ENCODE data around the gene IQCE.
"Not testable (repeated sequence)": the region's sequence is repeated elsewhere in the genome, so short reads cannot be mapped to it uniquely, and the experiment has no call there.

IQCE gene

DNA sequence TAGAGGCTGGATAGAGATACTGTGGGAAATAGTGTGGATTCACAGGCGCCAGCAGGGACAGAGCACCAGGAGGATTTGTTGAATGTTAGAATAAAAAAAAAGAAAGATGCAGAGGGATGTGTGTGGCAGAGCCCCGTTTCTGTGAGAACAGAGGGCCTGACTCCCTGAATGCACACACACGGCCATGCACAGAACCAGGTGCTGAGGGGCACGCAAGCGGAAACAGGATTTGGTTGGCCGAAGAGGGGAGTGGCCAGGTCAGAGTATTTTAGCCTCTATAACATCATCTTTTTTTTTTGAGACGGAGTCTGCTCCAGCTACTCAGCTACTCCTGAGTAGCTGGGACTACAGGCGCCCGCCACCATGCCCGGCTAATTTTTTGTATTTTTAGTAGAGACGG is 21.9 kb downstream of the IQCE start:
- no peak for DNase-seq

GRCh38 chr7:2582006-2582735 is 23.4 kb downstream of the IQCE start:
- no peak for DNase-seq

DNA sequence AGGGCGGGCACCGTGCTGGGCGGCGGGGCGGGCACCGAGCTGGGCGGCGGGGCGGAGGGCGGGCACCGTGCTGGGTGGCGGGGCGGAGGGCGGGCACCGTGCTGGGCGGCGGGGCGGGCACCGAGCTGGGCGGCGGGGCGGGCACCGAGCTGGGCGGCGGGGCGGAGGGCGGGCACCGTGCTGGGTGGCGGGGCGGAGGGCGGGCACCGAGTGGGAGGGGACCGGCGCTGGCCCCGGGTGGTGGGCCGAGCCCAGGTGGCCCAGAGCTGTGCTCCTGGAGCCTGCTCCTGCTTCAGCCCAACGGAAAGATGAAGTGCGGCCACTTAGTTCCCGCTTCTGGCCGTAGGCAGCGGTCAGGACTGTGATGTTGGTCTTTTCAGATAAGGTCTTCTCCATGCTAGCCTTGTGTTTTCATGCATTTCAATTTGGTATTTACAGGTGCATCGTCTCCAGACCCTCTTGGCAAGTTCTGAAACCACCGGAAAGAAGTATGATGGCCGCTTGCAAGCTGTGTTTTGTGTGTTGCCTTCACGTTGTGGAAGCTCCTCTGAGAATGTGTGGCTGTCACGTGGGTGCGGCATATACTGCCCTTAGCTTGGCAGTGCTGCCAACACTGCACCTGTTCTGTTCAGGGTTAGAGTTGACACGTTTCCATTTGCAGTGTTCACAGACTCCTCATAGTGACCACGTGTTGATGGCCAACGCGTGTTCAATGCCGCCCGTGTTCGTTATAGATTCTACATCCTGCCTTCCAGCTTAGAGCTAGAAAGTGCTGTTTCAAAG is 25.2 kb downstream of the IQCE start:
- no peak for DNase-seq

GRCh38 chr7:2585446-2585845 is 26.7 kb downstream of the IQCE start:
- DNase-seq: peak; percentile 42

DNA sequence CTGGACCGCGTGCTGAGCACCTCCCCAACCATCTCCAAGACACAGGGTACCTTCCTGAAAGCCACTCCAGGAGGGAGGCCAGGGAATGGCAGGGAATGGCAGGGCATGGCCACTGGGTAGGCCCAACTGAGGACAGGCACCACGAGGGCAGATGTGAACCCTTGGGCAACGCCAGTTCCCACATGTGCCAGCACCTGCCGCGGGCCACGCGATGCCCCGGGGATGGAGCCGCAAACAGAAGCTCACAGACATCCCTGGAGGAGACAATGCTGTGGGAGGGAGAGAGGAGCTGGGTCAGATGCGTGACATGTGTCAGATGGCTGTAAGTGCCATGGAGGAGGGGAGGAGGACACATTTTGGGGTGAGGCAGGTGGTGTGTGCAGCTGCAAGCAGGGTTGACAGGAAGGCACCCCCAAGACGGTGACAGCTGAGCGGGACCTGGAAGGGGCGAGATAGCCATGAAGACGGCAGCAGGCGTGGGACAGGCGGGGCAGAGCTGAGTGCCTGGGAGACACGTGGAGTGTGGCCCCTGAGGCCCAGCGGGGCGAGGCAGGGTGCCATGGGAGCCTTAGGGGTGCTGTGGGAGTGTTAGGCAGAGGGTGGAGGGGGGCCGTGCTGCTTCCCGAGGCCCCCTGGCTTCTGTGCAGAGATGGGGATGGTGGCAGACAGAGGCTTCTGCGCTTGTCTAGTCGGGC is 27.7 kb downstream of the IQCE start:
- DNase-seq: no peak

- DNase-seq: no peak
Observed at GRCh38 chr7:2587134-2587533, 28.4 kb downstream of the IQCE start.

GRCh38 chr7:2587778-2588177 is 29.0 kb downstream of the IQCE start:
- DNase-seq: no peak

DNA sequence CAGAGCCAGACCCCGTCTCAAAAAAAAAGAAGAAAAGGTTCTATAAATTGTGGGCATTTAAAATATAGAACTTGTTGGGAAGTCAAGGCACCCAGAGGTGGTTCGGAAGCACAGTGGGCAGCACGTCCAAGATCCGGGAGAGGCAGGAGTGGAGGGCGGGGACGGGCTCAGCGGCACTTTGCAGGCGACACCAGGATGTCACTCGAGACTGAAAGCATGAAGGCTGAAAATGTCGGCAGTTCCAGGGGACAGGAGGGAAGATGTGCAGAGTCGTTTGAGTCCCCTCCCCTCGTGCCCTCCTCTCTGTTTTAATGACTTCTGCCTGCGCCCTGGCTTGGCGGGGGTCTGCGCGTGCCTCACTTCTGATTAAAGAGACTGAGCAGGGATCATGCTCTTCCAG is 30.6 kb downstream of the IQCE start:
- DNase-seq: no peak

GRCh38 chr7:2589941-2590340 is 31.2 kb downstream of the IQCE start:
- DNase-seq: not testable (repeated sequence)

DNA sequence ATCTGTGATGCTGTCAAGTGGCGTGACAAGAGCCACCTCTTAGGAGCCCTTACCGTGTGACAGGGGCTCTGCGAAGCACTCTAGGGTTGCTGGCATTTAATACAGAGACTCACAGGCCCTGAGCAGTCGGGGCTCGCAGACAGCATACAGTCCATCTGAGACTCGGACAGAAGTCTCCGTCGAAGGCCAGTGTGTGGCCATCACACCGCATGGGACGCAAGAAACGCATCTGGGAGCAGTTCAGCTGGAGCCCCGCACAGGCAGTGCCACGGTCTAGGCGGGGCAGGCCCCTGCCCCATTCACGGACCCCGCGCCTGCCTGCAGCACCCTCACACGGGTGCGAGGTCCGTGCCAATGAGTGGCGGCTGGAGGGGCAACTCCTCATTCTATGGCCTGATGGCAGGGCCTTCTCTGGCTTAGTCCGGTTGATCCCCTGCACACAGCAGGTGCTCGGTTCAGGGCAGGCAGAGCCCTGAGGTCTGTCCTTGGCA is 33.6 kb downstream of the IQCE start:
- no peak for DNase-seq

DNA sequence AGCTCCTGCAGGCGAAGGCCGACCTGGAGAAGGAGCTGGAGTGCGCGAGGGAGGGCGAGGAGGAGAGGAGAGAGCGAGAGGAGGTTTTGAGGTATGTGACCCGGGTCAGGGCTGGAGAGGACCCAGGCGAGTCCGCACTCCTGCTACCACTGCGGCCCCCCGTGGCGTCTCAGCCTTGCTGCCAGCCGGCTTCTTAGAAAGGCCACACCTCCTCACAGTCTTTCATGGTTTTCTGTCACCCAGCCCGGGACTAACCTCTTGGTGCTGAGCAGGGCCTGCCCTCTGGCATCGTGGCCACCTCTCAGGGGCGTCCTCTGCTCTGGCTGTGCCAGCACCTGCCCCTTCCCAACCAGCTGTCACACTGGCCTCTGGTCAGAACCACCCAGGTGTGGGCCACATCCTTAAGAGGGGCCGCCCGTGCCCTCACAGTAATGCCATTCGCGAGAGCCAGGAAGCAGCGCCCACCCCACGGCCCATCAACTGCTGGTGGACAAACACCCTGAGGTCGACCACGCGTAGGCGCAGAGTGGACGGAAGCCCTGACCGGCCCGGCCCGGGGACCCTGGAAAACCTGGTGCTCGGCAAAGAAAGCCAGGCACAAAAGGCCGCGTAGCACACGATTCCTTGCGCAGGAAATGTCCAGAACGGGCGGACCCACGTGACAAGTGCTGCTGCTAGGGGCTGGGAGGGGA is 34.4 kb downstream of the IQCE start:
- no peak for DNase-seq

- no peak for DNase-seq
Observed at GRCh38 chr7:2594599-2594998, 35.8 kb downstream of the IQCE start.

DNA sequence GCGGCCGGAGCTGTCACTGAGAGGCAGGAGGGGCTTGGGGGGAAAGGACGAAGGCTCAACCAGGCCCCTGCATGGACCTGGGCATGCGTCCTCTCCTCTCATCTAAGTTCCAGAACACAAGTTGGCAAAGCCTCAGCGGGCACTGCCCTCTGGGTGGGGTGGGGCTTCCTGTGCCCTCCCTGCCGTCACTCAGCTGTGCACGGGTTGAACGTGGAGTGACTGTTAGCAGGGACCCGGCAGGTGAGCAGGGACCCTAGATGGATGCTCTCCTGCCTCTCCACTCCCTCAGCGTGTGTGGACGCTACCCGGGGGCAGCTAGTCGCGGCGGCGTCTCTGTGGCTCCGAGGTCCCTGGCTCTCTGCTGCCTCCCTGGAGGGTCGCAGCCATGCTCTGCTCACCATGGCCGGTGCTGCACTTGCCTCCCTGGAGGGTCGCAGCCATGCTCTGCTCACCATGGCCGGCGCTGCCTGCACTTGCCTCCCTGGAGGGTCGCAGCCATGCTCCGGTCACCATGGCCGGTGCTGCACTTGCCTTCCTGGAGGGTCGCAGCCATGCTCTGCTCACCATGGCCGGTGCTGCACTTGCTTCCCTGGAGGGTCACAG is 36.6 kb downstream of the IQCE start:
- DNase-seq: no peak

GRCh38 chr7:2596464-2597272 is 37.9 kb downstream of the IQCE start:
- DNase-seq: no peak

GRCh38 chr7:2597273-2597640 is 38.5 kb downstream of the IQCE start:
- DNase-seq: no peak

GRCh38 chr7:2598154-2598823 is 39.5 kb downstream of the IQCE start:
- no peak for DNase-seq

DNA sequence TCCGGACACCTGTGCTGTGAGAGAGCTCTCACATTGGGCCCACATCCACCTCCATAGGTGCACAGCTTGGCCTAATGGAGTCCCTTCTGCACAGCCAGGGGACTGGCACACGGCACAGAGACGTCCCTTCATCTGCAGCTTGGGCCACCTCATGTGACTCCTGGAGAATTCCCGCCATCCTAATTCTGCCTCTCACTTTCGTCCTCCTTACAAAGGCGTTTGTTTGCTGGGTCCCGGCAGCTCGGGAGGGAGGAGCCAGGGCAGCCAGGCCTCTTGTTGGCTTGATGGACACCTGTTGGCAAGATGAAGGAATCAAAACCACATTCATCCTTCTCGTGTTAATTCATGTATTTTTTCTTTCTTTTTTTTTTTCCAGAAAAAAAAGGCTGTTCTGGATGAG is 42.3 kb downstream of the IQCE start:
- DNase-seq: no peak

DNA sequence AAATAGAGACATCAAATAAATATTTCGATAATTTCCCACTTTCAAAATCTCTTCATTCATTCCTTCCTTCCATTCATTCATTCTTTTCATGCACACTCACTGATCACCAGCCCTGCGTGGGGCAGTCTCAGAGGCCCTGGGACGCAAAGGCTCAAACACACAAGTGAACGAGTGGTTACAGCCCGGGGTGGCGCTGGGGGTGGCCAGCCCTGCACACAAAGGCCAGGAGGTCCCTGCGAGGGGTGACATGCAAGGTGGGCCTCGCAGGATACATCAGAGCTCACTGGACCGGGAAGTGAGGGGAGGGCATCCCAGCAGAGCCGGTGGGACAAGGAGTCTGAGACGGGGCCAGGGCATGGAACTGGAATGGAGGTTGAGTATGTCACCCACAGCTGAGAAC is 43.1 kb downstream of the IQCE start:
- no peak for DNase-seq

DNA sequence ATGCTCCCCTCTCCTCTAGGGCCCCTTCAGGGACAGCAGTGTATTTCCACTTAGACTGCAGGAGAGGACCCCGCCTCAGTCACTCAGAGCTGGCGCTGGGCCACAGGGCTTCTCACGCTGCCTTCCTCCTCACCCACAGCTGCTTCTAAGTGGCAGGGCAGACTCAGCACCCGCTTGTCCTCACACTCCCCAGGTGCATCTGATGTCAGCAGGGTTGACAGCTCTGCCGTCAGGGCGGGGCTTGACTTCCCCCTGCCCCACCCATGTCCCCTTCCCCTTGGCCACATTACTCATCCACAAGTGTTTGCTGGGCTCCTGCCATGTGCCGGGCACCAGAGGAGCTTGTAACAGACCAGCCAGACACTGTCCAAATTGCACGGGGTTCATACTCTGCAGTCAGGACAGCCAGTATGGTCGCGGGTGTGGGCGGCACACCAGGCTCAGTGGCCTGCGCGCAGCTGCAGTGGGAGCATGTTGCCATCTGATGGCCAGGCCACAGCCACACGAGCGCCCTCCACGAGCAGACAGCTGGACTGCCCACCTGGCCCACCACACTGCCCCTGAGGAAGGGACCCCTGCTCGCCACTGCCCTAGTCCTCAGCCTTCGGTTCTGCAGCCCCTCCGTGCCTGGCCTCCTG is 43.7 kb downstream of the IQCE start:
- no peak for DNase-seq

- no peak for DNase-seq
Observed at GRCh38 chr7:2603044-2603965, 44.5 kb downstream of the IQCE start.

All from NCI-H2171 (cell line).